Trophoblast cell (in vitro differentiated cells and primary cell): ENCODE results near the gene FBN1.
A peak's percentile ranks its signal among the peaks of the same experiment; 100 is the strongest.

Experiments
- DNase-seq, 2 donors: peaks; one replicate each; pipeline ENCODE4 v3.0.0-alpha.2; 2016
- H2AFZ ChIP-seq: 2 replicates; pipeline ENCODE4 v1.6.1; 2013; ENCODE audit warnings: low read length, moderate library complexity, mild to moderate bottlenecking; ENCODE audit not compliant: insufficient read depth, poor library complexity
- H2AK5ac ChIP-seq: 2 replicates; pipeline ENCODE4 v1.6.1; 2013; ENCODE audit warnings: mild to moderate bottlenecking, low read length
- H2BK120ac ChIP-seq: 2 replicates; pipeline ENCODE4 v1.6.1; 2013; ENCODE audit warnings: low read length, mild to moderate bottlenecking, moderate library complexity; ENCODE audit not compliant: insufficient read depth, poor library complexity
- H2BK12ac ChIP-seq: 2 replicates; pipeline ENCODE4 v1.6.1; 2013; ENCODE audit warnings: mild to moderate bottlenecking, low read length, moderate library complexity
- H2BK5ac ChIP-seq: 2 replicates; pipeline ENCODE4 v1.6.1; 2013; ENCODE audit warnings: low read length, low read depth, moderate library complexity, mild to moderate bottlenecking; ENCODE audit not compliant: poor library complexity
- H3K14ac ChIP-seq: 2 replicates; pipeline ENCODE4 v1.6.1; 2013; ENCODE audit warnings: mild to moderate bottlenecking, low read length
- H3K18ac ChIP-seq: 2 replicates; pipeline ENCODE4 v1.6.1; 2013; ENCODE audit warnings: mild to moderate bottlenecking, low read length
- H3K23ac ChIP-seq: 2 replicates; pipeline ENCODE4 v1.6.1; 2013; ENCODE audit warnings: low read length
- H3K27ac ChIP-seq: 2 replicates; pipeline ENCODE4 v1.5.1; 2013; ENCODE audit warnings: low read depth, mild to moderate bottlenecking, inconsistent platforms, low read length, moderate library complexity
- H3K27me3 ChIP-seq: 2 replicates; pipeline ENCODE4 v1.6.1; 2013; ENCODE audit warnings: inconsistent platforms, mild to moderate bottlenecking, low read length, moderate library complexity; ENCODE audit not compliant: insufficient read depth
- H3K36me3 ChIP-seq, 2 experiments: 1 replicate in 1 of 2; 2 replicates in 1 of 2; pipeline ENCODE4 v1.6.1; 2013; ENCODE audit warnings: low read length in 2 of 2, mild to moderate bottlenecking in 2 of 2, moderate library complexity in 1 of 2; ENCODE audit not compliant: insufficient read depth in 2 of 2, control insufficient read depth in 1 of 2
- H3K4ac ChIP-seq: 2 replicates; pipeline ENCODE4 v1.6.1; 2013; ENCODE audit warnings: low read depth, mild to moderate bottlenecking, low read length, moderate library complexity
- H3K4me1 ChIP-seq, 2 experiments: 1 replicate in 1 of 2; 2 replicates in 1 of 2; pipeline ENCODE4 v1.6.1; 2013; ENCODE audit warnings: low read length in 2 of 2, mild to moderate bottlenecking in 2 of 2, moderate library complexity in 1 of 2; ENCODE audit not compliant: insufficient read depth in 2 of 2, control insufficient read depth in 1 of 2
- H3K4me2 ChIP-seq: 2 replicates; pipeline ENCODE4 v1.6.1; 2013; ENCODE audit warnings: inconsistent platforms, mild to moderate bottlenecking, low read length, moderate library complexity
- H3K4me3 ChIP-seq: 2 replicates; pipeline ENCODE4 v1.5.1; 2013; ENCODE audit warnings: mild to moderate bottlenecking, low read depth, low read length, inconsistent platforms
- H3K79me1 ChIP-seq: one replicate; pipeline ENCODE4 v1.6.1; 2013; ENCODE audit warnings: low read length
- H3K79me2 ChIP-seq: 2 replicates; pipeline ENCODE4 v1.6.1; 2013; ENCODE audit warnings: low read length, mild to moderate bottlenecking; ENCODE audit not compliant: control insufficient read depth, insufficient read depth, poor library complexity
- H3K9ac ChIP-seq: 2 replicates; pipeline ENCODE4 v1.6.1; 2013; ENCODE audit warnings: mild to moderate bottlenecking, low read length
- H3K9me3 ChIP-seq: 2 replicates; pipeline ENCODE4 v1.6.1; 2013; ENCODE audit warnings: low read depth, mild to moderate bottlenecking, control low read depth, inconsistent platforms, low read length; ENCODE audit not compliant: insufficient read depth
- H4K12ac ChIP-seq: 2 replicates; pipeline ENCODE4 v1.6.1; 2013; ENCODE audit warnings: low read depth, mild to moderate bottlenecking, low read length, moderate library complexity
- H4K8ac ChIP-seq: 2 replicates; pipeline ENCODE4 v1.6.1; 2013; ENCODE audit warnings: low read depth, mild to moderate bottlenecking, low read length, moderate library complexity
- H4K91ac ChIP-seq: one replicate; pipeline ENCODE4 v1.6.1; 2013; ENCODE audit warnings: low read depth, mild to moderate bottlenecking, low read length, moderate library complexity
- WGBS: extraction: QIAGEN DNeasy Blood & Tissue Kit; methylation state at CpG from one replicate; pipeline ENCODE4 v1.1.7; 2013; ENCODE audit warnings: missing lambda C conversion rate; ENCODE audit not compliant: insufficient read length, insufficient coverage; ENCODE audit errors: extremely low coverage; 5-methylcytosine and 5-hydroxymethylcytosine counted together

The FBN1 gene

DNA sequence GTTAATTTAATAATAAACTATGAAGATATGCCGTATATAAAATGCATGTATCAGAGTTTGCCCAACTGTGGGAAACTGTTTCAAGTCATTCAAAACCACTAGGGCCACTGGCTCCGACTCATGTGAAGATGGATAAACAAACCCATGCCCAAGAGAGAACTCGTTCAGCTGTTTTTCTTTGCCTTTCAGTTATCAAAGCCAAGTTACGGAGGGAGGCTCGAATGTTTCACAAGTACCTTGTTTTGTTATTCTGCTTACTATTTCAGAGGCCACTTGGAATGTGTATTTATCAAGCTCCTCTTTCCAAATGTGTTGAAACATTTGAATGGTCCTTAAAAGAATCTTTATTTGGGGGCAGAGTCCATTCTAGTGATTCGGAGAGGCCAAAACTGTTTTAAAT lies 232.2 kb downstream of the FBN1 start:
- H3K9me3 ChIP-seq, result no peaks in the 10 kb centered on the region
- no peak overlapping the region for H2AK5ac ChIP-seq
- no peak overlapping the region for H4K12ac ChIP-seq
- no peaks in the 10 kb centered on the region for H3K79me2 ChIP-seq
- H3K4ac ChIP-seq, result no peak overlapping the region
- H3K4me1 ChIP-seq, result peaks cover 10 to 15% of the 10 kb centered on the region in 2 experiments
- no peak overlapping the region for H3K18ac ChIP-seq
- no peaks in the 10 kb centered on the region for H3K36me3 ChIP-seq
- H3K79me1 ChIP-seq, result peaks cover 8% of the 10 kb centered on the region
- H3K14ac ChIP-seq, result no peak overlapping the region
- no peak overlapping the region for H3K23ac ChIP-seq
- WGBS, result no CpG with 5 or more reads among the region's 6 CpGs
- no peak overlapping the region for H2BK5ac ChIP-seq
- no peak overlapping the region for H4K8ac ChIP-seq
- no peak overlapping the region for H4K91ac ChIP-seq
- no peak overlapping the region for H2BK12ac ChIP-seq
- no peak overlapping the region for H2BK120ac ChIP-seq
- no peak overlapping the region for H3K4me3 ChIP-seq
- DNase-seq, result no peak
- H3K27me3 ChIP-seq, result no peaks in the 10 kb centered on the region
- H3K27ac ChIP-seq, result no peak overlapping the region
- no peak overlapping the region for H3K4me2 ChIP-seq
- no peak overlapping the region for H3K9ac ChIP-seq
- H2AFZ ChIP-seq, result no peak overlapping the region

DNA sequence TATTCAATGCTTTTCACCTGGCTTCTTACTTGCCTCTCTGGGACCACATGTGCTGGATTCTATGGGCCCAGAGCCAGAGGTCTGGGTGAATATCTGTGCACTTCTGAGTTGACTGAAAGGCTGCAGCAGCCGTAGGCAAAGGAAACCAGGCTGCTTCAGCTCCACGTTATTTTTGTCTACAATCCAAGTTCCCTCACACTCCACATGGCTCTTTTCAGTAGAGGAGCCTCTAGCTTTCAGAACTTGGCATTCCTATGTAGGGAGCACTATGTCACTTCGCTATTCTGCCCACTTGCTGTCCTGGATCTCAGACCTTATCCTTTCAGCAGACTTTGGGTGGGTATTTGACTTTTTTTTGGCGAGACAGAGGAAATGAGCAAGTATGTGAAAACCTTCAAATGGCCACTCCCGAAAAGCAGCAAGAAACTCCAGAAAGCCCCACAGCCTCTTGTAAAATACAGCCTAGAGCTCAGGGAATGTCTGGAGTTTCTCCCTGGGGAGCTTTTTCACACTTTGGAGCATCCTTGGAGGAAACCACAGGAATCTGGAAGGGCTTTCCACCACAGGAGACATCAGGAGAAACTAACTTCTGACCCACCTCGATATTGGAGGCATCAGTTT lies 233.4 kb downstream of the FBN1 start:
- Histone ChIP-seq H3K36me3 (no peaks in the 10 kb centered on the region), H2AK5ac (no peak overlapping the region), H3K4me3 (no peak overlapping the region), H3K79me2 (no peaks in the 10 kb centered on the region), H3K18ac (peak overlapping the region; percentile 18), H2BK120ac (peak overlapping the region; percentile 75), H2BK5ac (peak overlapping the region; percentile 44), H4K91ac (peak overlapping the region; percentile 70), H4K8ac (no peak overlapping the region), H3K14ac (no peak overlapping the region), H4K12ac (no peak overlapping the region), H3K9me3 (no peaks in the 10 kb centered on the region), H2BK12ac (peak overlapping the region; percentile 30), H3K4me2 (no peak overlapping the region), H3K79me1 (peaks cover 8% of the 10 kb centered on the region), H2AFZ (no peak overlapping the region), H3K9ac (no peak overlapping the region), H3K23ac (no peak overlapping the region), H3K27me3 (no peaks in the 10 kb centered on the region), H3K27ac (peak overlapping the region; percentile 48), H3K4ac (no peak overlapping the region), H3K4me1 (peaks cover 10 to 15% of the 10 kb centered on the region in 2 experiments)
- no peak for DNase-seq
- no CpG with 5 or more reads among the region's 6 CpGs for WGBS

DNA sequence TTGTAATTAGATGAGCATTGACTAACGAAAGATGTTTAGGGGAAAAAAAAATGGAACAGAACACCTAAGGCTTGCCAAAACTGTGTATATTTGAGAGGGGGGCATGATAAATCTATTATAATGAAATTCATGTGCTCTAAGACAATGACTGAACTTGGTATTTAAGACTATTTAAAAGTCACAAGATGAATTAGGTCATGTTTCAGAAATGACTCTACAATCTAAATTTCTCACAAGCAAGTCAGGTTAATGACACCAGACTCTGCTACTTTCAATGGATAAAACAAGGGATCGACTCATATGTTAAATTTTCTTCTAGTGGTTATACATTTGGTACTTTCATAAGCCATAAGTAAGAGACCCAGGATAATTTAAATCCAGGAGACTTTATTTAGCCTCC lies 235.9 kb downstream of the FBN1 start:
- peaks cover 4 to 9% of the 10 kb centered on the region in 2 experiments for H3K4me1 ChIP-seq
- H2AK5ac ChIP-seq, result no peak overlapping the region
- H3K9ac ChIP-seq, result no peak overlapping the region
- no peak overlapping the region for H4K91ac ChIP-seq
- no peaks in the 10 kb centered on the region for H3K9me3 ChIP-seq
- H4K8ac ChIP-seq, result no peak overlapping the region
- no peak overlapping the region for H4K12ac ChIP-seq
- no peak overlapping the region for H2BK12ac ChIP-seq
- H2BK5ac ChIP-seq, result no peak overlapping the region
- no peak overlapping the region for H3K23ac ChIP-seq
- H3K79me2 ChIP-seq, result no peaks in the 10 kb centered on the region
- no peak overlapping the region for H2AFZ ChIP-seq
- H3K4ac ChIP-seq, result no peak overlapping the region
- no peaks in the 10 kb centered on the region for H3K36me3 ChIP-seq
- no peak overlapping the region for H3K4me3 ChIP-seq
- H3K27ac ChIP-seq, result no peak overlapping the region
- no peak overlapping the region for H2BK120ac ChIP-seq
- H3K14ac ChIP-seq, result no peak overlapping the region
- no CpG with 5 or more reads among the region's 2 CpGs for WGBS
- no peak overlapping the region for H3K18ac ChIP-seq
- no peak for DNase-seq
- no peaks in the 10 kb centered on the region for H3K27me3 ChIP-seq
- no peak overlapping the region for H3K4me2 ChIP-seq
- peaks cover 3% of the 10 kb centered on the region for H3K79me1 ChIP-seq

DNA sequence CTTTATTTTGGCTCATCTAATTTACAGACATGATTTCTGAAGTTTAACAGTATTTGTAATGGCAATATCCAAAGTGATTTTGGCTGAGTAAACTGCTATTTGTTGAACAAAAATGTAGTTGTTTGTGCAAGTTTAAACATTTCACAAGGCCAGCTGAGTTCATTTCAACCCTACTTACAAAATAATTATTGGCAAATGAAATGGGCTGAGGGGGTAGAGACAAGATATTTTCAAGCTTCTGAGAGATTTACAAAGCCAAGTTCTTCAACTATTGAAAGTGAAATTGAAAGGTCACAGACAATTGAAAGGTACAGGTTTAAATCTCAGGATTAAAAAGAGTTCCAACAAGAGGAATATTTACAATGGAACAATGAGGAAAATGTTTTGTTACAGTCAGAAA lies 237.2 kb downstream of the FBN1 start:
- Histone ChIP-seq H3K23ac (no peak overlapping the region), H3K4ac (no peak overlapping the region), H2AFZ (no peak overlapping the region), H3K4me2 (no peak overlapping the region), H3K14ac (no peak overlapping the region), H3K9me3 (no peaks in the 10 kb centered on the region), H3K4me1 (peaks cover 4 to 9% of the 10 kb centered on the region in 2 experiments), H2BK120ac (no peak overlapping the region), H3K79me1 (peaks cover 3% of the 10 kb centered on the region), H3K36me3 (no peaks in the 10 kb centered on the region), H2AK5ac (no peak overlapping the region), H2BK12ac (no peak overlapping the region), H3K27ac (no peak overlapping the region), H4K12ac (no peak overlapping the region), H3K4me3 (no peak overlapping the region), H2BK5ac (no peak overlapping the region), H3K27me3 (no peaks in the 10 kb centered on the region), H4K8ac (no peak overlapping the region), H3K9ac (no peak overlapping the region), H4K91ac (no peak overlapping the region), H3K79me2 (no peaks in the 10 kb centered on the region), H3K18ac (no peak overlapping the region)
- no peak for DNase-seq
